ENCODE measurements around the gene PBOV1. TPM values are rescaled to one million over a fixed set of nuclear protein-coding genes. Genes with fewer than 3 reads are reported as not detected.
"Not testable (repeated sequence)": the region's sequence is repeated elsewhere in the genome, so short reads cannot be mapped to it uniquely, and the experiment has no call there.

PBOV1 gene
- total RNA-seq, 2 experiments from 2014 or later, result not detected

- ChIA-PET CTCF (ENCODE audit: unreplicated experiment) (no interaction called here), POLR2A (no interaction called here)
- TF ChIP-seq, protein P1, sequence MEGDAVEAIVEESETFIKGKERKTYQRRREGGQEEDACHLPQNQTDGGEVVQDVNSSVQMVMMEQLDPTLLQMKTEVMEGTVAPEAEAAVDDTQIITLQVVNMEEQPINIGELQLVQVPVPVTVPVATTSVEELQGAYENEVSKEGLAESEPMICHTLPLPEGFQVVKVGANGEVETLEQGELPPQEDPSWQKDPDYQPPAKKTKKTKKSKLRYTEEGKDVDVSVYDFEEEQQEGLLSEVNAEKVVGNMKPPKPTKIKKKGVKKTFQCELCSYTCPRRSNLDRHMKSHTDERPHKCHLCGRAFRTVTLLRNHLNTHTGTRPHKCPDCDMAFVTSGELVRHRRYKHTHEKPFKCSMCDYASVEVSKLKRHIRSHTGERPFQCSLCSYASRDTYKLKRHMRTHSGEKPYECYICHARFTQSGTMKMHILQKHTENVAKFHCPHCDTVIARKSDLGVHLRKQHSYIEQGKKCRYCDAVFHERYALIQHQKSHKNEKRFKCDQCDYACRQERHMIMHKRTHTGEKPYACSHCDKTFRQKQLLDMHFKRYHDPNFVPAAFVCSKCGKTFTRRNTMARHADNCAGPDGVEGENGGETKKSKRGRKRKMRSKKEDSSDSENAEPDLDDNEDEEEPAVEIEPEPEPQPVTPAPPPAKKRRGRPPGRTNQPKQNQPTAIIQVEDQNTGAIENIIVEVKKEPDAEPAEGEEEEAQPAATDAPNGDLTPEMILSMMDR (conservative IDR thresholded peaks at IDR 0.05; ENCODE audit: low read length), result no peak
- TF ChIP-seq EZH2phosphoT487 (IDR thresholded peaks at IDR 0.05; ENCODE audit: borderline replicate concordance, low read depth, low read length), result no peak
- Histone ChIP-seq H3K9me3 (ENCODE audit: low read length) (no peaks in the 10 kb centered on the region), H3K36me3 (ENCODE audit: insufficient read depth, low read length) (no peaks in the 10 kb centered on the region), H3K4me3 (ENCODE audit: low read depth, low read length, poor library complexity, severe bottlenecking) (no peak overlapping the region), H3K79me2 (ENCODE audit: insufficient read depth, low read depth, low read length) (no peaks in the 10 kb centered on the region), H3K4me2 (ENCODE audit: low read length) (no peak overlapping the region), H3K4me1 (ENCODE audit: insufficient read depth, low read length, poor library complexity, severe bottlenecking) (no peaks in the 10 kb centered on the region), H4K20me1 (ENCODE audit: insufficient read depth, low read length) (no peaks in the 10 kb centered on the region), H3K9me2 (ENCODE audit: insufficient read depth, low read length) (no peaks in the 10 kb centered on the region), H2AFZ (ENCODE audit: low read length) (no peak overlapping the region), H3K27ac (ENCODE audit: low read depth, low read length, poor library complexity, severe bottlenecking) (no peak overlapping the region)
- DNase-seq (ENCODE audit: low spot score), result no peak
- intact Hi-C loops (cut with micrococcal nuclease; ENCODE audit: unreplicated experiment), result no loop called here
- no TSS peak for BruUV-seq (replicated peaks)
Observed at GRCh38 chr6:138215093-138215782, 3.1 kb downstream of the PBOV1 start.

GRCh38 chr6:138212530-138212929 is 5.8 kb downstream of the PBOV1 start:
- H4K20me1 ChIP-seq (ENCODE audit: insufficient read depth, low read length); H3K9me2 ChIP-seq (ENCODE audit: insufficient read depth, low read length); H3K27ac ChIP-seq (ENCODE audit: low read depth, low read length, poor library complexity, severe bottlenecking); H3K4me1 ChIP-seq (ENCODE audit: insufficient read depth, low read length, poor library complexity, severe bottlenecking); intact Hi-C loops (cut with micrococcal nuclease; ENCODE audit: unreplicated experiment); H3K4me3 ChIP-seq (ENCODE audit: low read depth, low read length, poor library complexity, severe bottlenecking); BruUV-seq (replicated peaks); H3K9me3 ChIP-seq (ENCODE audit: low read length); H3K36me3 ChIP-seq (ENCODE audit: insufficient read depth, low read length); H3K79me2 ChIP-seq (ENCODE audit: insufficient read depth, low read depth, low read length); H2AFZ ChIP-seq (ENCODE audit: low read length); CTCF ChIA-PET (ENCODE audit: unreplicated experiment); DNase-seq (ENCODE audit: low spot score); H3K4me2 ChIP-seq (ENCODE audit: low read length): not testable (repeated sequence)
- POLR2A ChIA-PET, result interaction anchor here (0.6 to 0.7 kb wide), 3 partner anchors 123 to 312 kb away, joined by 3 to 4 read pairs (median 3); no protein-coding TSS in a partner anchor

GRCh38 chr6:138211601-138212000 is 6.7 kb downstream of the PBOV1 start:
- H3K27ac ChIP-seq (ENCODE audit: low read depth, low read length, poor library complexity, severe bottlenecking), result no peak overlapping the region
- H3K36me3 ChIP-seq (ENCODE audit: insufficient read depth, low read length), result no peaks in the 10 kb centered on the region
- TF ChIP-seq, protein P1 (conservative IDR thresholded peaks at IDR 0.05; ENCODE audit: low read length), result no peak
- TF ChIP-seq EZH2phosphoT487 (IDR thresholded peaks at IDR 0.05; ENCODE audit: borderline replicate concordance, low read depth, low read length), result no peak
- no peaks in the 10 kb centered on the region for H4K20me1 ChIP-seq (ENCODE audit: insufficient read depth, low read length)
- no peaks in the 10 kb centered on the region for H3K4me1 ChIP-seq (ENCODE audit: insufficient read depth, low read length, poor library complexity, severe bottlenecking)
- intact Hi-C loops (cut with micrococcal nuclease; ENCODE audit: unreplicated experiment), result no loop called here
- no peaks in the 10 kb centered on the region for H3K9me2 ChIP-seq (ENCODE audit: insufficient read depth, low read length)
- no peak overlapping the region for H2AFZ ChIP-seq (ENCODE audit: low read length)
- H3K4me3 ChIP-seq (ENCODE audit: low read depth, low read length, poor library complexity, severe bottlenecking), result no peak overlapping the region
- BruUV-seq (replicated peaks), result no TSS peak
- H3K4me2 ChIP-seq (ENCODE audit: low read length), result no peak overlapping the region
- ChIA-PET POLR2A (interaction anchor here (0.5 to 0.6 kb wide), 3 partner anchors 58 to 253 kb away, joined by 3 to 6 read pairs (median 4); no protein-coding TSS in a partner anchor), CTCF (ENCODE audit: unreplicated experiment) (no interaction called here)
- DNase-seq (ENCODE audit: low spot score), result no peak
- H3K9me3 ChIP-seq (ENCODE audit: low read length), result no peaks in the 10 kb centered on the region
- H3K79me2 ChIP-seq (ENCODE audit: insufficient read depth, low read depth, low read length), result no peaks in the 10 kb centered on the region

All from OCI-LY7 (cell line).